ENCODE data around the gene PPFIA2.
"Not testable (repeated sequence)": the region's sequence is repeated elsewhere in the genome, so short reads cannot be mapped to it uniquely, and the experiment has no call there.

The PPFIA2 gene

GRCh38 chr12:81255456-81255855 is 503.7 kb downstream of the PPFIA2 start:
- no peak for DNase-seq

- no peak for DNase-seq
Measured at GRCh38 chr12:81253360-81253759, 505.8 kb downstream of the PPFIA2 start.

- DNase-seq = no peak
Measured at GRCh38 chr12:81252228-81252627, 506.9 kb downstream of the PPFIA2 start.

- DNase-seq = no peak
Measured at GRCh38 chr12:81249976-81250375, 509.2 kb downstream of the PPFIA2 start.

- no peak for DNase-seq
Measured at GRCh38 chr12:81245907-81246570, 513.1 kb downstream of the PPFIA2 start.

- DNase-seq = no peak
Measured at GRCh38 chr12:81245458-81245857, 513.7 kb downstream of the PPFIA2 start.

- DNase-seq = no peak
Measured at GRCh38 chr12:81231574-81232368, 527.4 kb downstream of the PPFIA2 start.

GRCh38 chr12:81229759-81230158 is 529.4 kb downstream of the PPFIA2 start:
- DNase-seq = no peak

- DNase-seq = no peak
Measured at GRCh38 chr12:81224626-81225025, 534.5 kb downstream of the PPFIA2 start.

- no peak for DNase-seq
Measured at GRCh38 chr12:81222846-81223592, 536.1 kb downstream of the PPFIA2 start.

GRCh38 chr12:81221681-81222080 is 537.5 kb downstream of the PPFIA2 start:
- no peak for DNase-seq

GRCh38 chr12:81216739-81217138 is 542.4 kb downstream of the PPFIA2 start:
- DNase-seq = no peak

GRCh38 chr12:81212996-81213696 is 546.0 kb downstream of the PPFIA2 start:
- no peak for DNase-seq

- no peak for DNase-seq
Measured at GRCh38 chr12:81211306-81211705, 547.8 kb downstream of the PPFIA2 start.

GRCh38 chr12:81209772-81210225 is 549.4 kb downstream of the PPFIA2 start:
- not testable (repeated sequence) for DNase-seq

GRCh38 chr12:81209012-81209411 is 550.1 kb downstream of the PPFIA2 start:
- DNase-seq = no peak

GRCh38 chr12:81208187-81208911 is 550.8 kb downstream of the PPFIA2 start:
- no peak for DNase-seq

All from CD4-positive, alpha-beta T cell treated with Interferon gamma for 1 hour (primary cell).